Stimulated activated CD4-positive, alpha-beta T cell treated with anti-CD3 and anti-CD28 coated beads, Interleukin-4, amount 100 ng/mL, for 48 hours (primary cell): ENCODE data around the gene ARHGAP28.

Experiments
- DNase-seq, 2 donors: peaks; one replicate each; pipeline ENCODE4 v3.0.0-alpha.2; 2020; ENCODE audit warnings: low read depth in 2 of 2

The ARHGAP28 gene

DNA sequence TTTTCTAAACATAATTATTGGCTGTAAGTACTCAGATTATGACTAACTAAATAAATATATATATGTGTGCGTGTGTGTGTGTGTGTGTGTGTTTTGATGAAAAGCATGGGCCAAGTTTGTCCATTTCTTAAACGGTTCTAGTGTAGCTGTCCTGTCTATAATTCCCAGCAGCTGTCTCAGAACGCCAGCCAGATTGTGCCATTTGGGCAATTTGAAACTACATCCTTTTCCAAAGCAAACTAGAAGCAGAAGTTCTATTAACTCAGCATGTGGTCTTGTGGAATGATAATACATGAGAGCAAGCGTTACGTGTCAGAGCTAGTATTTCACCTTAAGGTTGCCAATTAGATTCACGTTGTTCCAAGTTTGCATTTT is 1.7 kb downstream of the ARHGAP28 start:
- DNase-seq, result no peak

DNA sequence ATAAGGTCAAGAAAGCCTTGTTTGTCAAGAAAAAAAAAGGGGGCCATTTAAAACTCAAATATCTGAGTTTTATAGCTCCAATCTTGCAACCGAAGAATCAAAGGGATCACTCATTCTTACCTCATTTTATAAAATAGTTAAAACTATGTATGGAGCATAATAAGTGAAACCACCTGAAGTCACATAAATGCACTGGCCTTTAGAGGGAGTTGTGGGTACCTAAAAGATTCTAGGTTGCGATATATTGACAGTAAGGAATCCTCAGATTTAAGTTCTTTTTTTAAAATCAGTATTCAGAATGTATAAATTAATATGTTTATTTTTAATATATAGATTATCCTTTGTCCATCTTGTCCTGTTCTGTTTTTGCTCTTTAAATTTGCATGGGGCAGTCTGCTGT is 3.4 kb downstream of the ARHGAP28 start:
- DNase-seq, result no peak

DNA sequence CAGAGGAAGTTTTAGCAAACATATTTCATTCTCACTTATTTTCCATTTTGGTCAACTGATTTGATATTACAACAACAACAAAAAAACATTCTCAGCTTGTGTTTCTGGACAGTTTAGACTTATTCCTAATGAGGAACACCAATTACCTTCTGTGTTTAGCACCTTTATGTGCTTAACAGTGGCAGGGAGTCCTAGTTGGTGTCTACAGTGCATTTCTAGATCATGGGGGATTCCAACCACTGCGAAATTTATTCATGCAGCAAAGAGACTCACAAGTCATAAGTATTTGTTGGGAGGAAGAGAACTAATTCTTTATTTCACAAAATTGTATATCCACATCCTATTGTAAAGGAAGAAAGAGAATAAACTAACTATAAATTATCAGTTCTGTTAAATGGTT is 4.2 kb downstream of the ARHGAP28 start:
- DNase-seq, result no peak

DNA sequence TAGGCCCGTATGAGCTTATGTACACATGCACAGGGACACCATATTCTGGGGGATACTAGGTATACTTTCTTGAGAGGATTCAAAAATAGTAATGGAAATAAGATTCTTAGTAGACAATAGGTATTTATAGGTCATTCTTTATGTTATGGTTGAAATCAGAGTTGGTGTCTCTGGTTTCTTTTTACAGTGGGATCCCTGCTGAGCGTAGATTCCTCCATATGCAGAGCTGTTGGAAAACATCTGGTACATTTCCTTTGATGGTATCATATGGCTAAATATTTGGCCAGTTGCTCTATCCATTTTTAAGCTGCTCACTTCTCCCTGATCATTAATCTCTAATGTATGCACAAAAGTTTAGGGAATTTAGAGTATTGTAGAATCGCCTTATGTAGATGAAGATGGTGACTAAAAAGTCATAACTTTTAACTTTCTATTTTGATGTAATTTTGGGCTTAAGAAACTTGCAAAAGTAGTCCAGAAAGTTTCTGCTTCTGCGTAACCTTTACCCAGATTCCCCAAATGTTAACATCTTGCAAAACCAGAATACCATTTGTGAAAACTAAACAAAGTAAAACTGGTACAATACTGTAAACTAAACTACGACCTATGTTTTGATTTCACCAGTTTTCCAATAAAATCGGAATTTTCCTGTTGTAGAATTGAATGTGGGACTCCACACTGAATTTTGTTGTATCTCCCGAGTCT is 5.4 kb downstream of the ARHGAP28 start:
- no peak for DNase-seq

DNA sequence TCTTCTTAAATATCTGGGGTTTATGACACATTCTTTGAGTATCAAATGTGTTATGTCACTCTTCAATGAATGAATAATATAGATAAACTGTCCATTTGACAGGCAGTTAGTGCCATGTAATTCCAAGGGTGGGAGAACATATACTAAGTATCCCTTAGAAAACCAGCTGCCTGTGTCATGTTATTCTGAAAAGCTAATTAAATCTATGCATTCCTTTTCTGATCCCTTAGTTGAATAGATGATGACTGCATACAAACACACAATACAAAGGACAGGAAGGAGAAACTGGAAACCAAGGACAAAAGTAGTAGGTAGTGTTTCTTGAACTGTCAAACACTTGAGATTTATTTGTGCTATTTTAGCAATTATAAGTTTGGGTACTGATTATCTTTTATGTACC is 8.3 kb downstream of the ARHGAP28 start:
- no peak for DNase-seq

DNA sequence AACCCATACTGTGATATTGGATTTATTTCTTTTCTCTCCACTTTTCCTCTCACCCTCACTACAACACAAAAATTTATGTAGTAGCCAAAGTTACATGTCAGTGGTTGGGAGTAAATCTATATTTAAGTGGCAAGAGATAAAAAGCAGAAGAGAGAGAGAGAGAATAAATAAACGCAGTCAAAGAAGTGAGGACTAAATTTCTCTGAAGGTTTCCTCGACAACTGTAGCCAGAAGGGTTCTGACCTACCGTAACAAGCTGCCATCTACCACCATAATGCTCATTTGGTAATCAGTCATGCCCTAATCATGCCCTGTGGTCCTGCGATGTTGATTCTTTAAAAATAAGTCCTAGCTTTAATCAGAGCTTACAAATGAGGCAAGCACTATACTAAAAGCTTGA is 9.1 kb downstream of the ARHGAP28 start:
- no peak for DNase-seq

DNA sequence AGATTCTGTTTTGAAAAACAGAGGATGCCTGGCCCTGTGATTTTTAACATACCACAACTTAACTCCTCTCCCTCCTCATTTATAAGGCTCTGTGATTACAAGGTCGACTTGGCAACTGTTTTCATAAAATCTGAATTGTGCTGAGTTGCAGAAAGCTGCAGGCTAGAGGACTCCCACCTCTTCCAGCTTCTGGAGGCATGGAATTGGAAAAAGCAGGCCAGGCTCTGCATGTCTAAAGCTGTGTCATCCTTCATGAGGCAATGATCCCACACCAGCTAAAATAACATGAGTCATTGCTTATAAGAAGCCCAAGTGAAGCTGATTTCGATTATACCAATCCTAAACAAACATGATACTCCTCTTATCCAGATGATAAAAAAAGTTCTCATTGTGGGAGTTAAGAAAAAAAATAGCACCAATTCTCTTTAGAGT is 11.7 kb downstream of the ARHGAP28 start:
- no peak for DNase-seq

DNA sequence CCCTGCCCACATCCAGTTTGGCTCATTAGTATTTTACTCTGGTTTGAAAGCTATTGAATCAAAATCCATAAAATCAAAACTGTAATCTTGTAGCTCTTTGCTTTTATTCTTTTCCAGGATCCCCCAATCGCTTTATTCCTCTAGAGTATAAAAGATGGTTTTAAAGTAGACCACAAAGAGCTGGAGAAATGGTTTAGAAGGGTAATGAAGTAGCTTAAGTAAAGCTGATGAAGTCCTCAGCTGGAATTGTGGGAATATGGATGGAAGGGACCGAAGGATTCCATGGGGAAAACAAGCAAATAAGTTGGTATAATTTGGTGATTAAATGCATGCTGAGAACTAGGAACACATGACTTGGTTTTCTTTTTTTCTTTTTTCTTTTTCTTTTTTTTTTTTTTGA is 12.3 kb downstream of the ARHGAP28 start:
- DNase-seq, result no peak

DNA sequence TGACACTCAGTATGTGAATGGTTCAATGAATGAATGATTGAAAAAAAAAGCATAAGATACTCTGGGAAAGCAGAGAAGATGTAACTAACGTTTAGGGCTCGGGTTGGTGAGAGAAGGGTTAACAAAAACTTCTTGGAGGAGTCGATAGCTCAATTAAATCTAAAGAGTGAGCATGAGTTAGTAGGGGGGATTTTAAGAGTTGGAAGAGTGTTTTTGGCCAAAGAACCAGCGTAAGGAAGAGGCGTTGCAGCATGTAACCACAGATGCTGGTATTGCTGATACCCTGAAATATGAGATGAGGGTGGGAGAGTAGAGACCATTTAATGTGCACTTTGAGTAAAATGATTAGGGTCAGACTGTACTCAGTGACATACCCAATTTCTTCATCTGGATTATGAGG is 14.5 kb downstream of the ARHGAP28 start:
- DNase-seq, result no peak

DNA sequence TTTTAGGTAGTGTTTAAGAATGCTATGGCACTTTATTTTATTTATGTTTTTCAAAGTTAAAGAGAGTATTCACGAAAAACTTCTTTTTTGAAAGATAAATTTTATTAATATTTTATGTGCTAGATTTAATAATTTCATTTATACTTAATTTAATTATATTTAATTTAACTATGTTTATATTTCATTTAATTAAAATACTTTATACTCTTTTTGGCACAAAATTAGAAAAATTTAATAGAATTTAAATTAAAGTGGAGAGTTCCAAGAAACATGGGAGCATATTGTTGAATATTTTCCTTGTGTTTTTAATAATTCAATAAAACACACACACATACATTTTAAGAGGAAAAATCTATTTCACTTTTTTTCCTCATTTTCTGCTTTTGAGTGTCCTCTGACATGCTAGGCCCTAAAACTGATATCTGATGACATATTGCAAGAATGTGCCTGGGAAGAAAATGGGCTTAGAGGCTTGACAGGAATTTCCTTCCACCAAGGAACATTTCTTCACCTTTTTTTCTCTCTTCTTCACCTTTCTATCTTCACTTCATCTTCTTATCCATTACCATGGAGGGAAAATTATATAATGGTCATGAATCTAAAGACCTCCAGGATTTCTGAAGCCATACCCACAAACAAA is 15.4 kb downstream of the ARHGAP28 start:
- no peak for DNase-seq

DNA sequence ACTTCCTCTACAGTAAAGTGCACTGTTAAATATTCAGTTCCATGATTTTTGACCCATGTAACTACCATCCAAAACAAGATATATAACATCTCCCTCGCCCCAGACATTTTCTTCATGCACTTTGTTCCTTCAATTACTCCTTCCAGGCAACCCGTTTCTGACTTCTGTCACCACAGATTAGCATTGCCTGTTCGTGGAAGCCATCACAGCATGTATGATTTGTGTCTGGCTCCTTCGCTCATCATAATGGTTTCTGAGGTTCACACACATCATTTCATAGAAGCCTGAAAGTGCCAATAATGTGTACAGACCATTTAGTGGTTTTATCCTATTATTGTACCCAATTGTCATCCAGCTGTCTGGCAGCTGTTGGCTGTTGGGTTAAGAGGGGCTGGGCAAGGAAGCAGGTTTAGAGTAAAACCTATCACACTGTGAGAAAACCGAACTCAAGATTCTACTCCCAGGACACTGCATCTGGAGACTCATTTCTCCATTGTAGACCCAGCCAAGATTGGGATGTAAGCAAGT is 16.1 kb downstream of the ARHGAP28 start:
- no peak for DNase-seq

DNA sequence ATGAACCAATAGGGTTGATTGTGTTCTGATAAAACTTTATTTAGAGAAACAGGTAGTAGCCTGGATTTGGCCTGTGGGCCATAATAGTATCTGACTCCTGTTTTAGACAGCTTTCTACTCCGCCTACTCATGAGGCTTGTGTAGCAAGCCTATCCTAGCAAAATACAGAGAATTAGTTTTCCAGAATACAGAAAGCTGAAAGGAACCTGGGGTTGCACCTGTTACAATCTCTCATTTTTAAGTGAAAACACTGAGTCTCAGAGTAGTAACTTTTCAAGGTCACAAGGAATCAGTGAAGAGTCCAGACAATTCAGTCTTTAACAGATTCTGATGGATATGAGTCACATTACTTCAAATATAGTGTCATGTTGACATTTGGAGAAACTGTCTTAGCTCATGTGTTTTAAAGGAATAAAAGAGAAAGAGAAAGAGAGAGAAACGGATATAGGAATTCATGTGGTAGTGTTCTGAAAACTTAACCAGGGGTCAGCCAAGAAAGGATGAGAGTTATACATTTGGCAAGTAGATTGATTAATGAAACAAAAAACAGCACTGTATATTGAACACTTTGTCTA is 17.0 kb downstream of the ARHGAP28 start:
- no peak for DNase-seq

DNA sequence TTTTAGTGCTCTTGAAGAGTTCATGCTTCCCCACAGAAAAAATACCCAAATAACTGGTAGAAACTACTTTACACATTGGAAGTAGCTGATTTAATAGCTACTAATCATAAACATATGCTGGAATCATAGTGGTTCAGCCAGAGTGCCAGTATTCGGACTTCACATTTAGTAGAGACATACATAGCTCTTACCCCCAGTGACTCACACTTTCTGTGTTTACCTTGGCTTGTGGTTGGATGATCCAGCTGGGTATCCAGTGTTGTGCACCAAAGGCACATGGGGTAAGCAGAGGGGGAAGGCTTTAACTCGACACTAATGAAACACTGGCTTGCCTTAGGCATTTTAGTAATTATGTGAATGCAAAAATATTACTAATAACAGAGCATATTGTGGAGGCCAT is 18.1 kb downstream of the ARHGAP28 start:
- DNase-seq, result no peak

DNA sequence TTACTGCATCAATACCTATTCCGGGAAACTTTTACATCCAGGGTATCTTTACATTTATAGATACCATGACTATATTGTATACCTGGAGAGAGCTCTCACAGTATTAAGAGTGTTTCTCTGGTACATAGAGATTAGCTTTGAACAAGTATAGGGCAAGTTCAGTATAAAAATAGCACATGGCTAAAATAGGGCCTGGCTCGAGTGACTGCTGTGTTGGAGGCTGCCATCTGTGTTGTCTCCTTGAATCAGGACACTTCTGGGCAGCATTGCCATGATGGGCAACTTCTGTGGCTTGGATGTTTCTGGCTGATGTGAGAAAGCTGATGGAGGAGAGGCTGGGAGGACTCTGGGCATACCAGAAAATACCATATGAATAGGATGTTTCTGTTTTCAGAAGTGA is 18.7 kb downstream of the ARHGAP28 start:
- no peak for DNase-seq

DNA sequence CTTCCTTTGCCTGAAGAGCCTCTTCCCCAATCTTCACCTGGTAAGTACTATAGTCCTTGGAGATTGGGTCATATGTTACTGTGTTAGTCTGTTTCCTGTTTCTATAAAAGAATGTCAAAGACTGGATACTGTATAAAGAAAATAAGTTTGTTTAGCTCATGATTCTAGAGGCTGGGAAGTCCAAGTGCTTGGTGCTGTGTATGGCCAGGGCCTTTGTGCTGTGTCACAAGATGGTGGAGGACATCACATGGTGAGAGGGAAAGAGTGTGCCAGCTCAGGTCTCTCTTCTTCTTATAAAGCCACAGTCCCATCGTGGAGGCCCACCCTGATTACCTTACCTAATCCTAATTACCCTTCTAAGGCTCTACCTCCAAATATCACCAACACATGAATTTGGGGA is 20.9 kb downstream of the ARHGAP28 start:
- no peak for DNase-seq

DNA sequence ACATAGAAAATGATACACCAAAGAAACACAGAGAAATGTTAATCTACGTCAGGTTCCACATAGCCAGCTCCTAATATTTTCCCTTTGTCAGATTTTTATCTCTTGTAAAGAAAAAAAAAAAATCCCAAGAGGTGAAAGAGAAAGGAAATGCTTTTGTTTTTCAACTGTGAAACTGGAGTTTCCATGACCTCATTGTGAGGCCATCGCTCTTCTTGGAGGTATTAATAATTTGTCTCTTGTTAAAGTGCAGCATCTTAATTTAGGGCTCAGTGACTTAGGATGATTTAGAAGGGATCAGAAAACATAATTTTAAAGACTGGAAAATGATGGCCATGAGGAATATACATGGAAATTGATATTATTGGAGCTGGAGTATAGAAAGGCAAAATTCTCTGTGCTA is 21.7 kb downstream of the ARHGAP28 start:
- DNase-seq, result no peak

DNA sequence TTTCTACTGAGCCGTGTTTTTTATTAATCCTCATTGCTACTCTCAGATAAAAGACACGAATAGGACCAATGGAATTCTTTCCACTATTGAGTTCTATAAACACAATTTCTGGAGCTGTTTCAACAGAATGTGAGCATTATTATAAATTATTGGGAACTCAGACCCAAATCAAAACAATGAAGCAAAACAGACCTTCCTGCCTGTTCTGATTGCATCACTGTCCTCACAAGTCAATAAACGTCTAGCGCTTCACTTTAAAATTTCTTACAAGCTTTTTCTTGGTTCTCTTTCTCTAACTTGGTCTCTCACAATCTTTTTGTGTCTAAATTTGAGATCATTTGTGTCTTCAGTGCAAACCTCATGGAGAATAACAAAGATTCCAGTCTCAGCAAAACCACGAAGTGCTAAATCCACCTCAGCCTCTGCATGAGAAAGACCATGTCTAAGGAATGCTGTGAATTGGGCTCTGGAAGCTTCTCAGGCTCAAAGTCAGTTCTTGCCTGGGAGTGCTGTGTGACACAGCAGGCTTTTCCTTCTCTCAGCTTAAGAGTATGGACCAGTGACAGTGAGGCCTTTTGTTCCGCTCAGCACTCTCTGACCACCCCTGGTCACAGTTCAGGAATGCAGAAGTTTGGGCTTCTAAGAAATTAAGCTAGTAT is 22.8 kb downstream of the ARHGAP28 start:
- DNase-seq, result no peak

DNA sequence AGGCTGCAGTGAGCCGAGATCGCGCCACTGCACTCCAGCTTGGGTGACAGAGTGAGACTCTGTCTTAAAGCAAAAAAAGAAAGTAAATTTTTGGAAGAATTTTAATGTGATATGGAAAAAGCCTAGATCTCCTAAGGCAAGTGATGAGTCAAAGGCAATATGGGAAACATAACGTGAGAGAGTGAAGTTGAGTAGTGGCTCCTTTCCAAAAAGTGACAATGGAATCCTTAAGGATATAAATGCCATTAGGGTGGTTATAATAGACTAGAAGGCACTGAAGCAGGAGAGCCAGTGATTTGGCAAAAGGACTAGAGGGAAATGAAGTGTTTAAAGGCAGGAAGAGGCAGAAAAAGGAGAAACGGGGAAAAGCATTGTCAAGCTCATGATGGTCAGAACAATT is 25.6 kb downstream of the ARHGAP28 start:
- DNase-seq, result no peak

DNA sequence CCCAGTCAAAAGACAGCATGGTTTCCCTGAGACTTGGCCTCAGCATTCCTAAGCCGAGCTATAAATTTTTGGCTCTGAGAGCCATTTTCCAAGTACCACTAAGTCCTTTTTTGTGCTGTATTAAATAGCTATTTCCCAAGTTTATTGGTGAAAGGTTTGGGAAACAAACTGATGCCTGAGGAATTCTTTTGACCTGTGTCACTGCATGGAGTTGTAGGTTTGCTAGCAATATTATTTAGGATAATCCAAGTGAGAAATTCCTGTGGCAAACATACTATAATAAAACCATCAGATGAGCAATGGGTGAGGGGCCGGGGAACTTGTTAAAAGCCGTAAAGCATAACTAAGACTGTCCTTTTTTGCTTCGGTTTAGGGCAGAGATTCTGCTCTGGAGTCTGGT is 28.4 kb downstream of the ARHGAP28 start:
- DNase-seq, result no peak

DNA sequence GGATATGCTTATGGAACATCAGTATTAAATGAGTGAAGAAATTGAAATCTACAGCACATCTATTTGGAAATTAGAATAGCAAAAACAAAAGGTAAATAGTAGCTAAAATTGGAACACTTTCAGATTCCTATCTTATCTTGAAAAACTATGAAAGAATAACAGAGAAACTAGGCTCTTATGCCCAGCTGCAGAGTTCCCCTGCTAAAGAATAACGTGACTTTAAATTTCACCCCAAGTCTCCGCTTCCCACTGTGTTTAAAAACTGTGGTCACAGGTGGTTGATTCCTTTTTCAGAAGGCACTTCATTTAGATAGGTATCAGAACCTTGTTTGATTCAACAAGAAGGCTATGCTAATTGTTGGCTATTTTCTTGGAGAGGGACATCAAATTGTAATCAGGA is 30.1 kb downstream of the ARHGAP28 start:
- DNase-seq, result no peak

DNA sequence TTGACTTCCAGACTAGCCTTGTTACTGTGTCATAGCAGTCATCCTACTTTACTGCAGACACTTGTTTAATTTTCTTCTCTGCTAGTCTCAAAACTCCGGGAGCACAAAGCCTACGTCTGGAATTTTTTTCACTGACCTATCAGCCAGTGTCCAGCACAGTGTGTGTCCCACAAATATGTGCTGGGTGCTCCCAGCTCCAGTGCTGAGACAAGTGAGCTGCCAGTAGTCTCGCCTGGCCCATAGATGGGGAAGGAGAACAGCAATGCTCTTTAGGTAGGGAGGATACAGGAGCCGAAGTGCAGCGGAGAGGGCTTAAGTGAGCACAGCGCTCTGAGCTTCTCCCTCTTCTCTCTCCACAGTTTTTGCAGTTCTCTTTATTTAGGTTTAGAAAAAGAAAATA is 34.0 kb downstream of the ARHGAP28 start:
- no peak for DNase-seq

DNA sequence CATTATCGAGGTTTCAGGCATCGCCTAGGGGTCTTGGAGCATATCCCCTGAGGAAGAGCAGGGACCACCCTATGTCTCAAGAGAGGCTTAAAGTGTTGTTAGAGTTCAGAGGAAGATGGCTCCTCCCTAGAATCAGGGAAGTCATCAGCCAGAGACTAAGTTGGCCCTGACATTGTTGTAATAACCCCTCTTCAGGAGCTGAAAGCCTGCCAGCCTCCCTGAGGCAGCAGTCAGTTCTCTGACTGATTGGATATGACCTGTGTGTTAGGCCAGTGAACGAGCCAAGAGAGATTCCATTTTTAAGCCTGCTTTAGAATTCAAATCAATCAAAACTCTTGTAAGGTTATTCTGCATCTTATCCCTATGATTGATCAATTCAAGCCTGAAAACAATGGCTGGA is 34.9 kb downstream of the ARHGAP28 start:
- no peak for DNase-seq

DNA sequence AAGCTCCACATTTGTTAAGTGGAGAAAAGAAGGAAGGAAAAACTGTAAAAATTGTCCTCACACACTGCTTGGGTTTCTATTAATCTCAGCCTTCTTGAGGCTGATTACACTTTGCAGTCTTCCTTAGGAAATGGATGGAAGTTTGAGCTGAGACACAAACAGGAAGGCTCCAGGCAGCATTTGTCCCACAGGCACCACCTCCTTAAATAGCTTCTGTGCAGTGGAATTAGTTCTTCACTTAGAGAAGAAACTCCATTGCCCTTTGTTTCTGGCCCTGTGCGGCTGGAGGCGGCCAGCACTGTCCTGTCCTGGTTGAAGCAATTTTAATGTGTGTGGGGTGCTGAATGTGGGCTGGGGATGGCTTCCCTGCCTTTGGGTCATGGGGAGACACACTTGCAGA is 44.3 kb downstream of the ARHGAP28 start:
- no peak for DNase-seq
